GM12892 (cell line): ENCODE measurements around the gene STARD4.

Experiments used
- POLR2A ChIP-seq: IDR thresholded peaks from 2 replicates; pipeline ENCODE4 v1.6.1; 2011; ENCODE audit warnings: low read depth, low read length, control low read depth
- POLR2AphosphoS5 ChIP-seq: IDR thresholded peaks from 2 replicates; pipeline ENCODE4 v1.6.1; 2011; ENCODE audit warnings: low read depth, low read length, control low read depth
- TAF1 ChIP-seq: IDR thresholded peaks from 2 replicates; pipeline ENCODE4 v1.6.1; 2011; ENCODE audit warnings: low read depth, mild to moderate bottlenecking, control low read depth, low read length, borderline replicate concordance

- TF ChIP-seq POLR2AphosphoS5 (no peak), POLR2A (no peak), TAF1 (no peak)
Observed at GRCh38 chr5:111472579-111472978, 39.8 kb downstream of the STARD4 start.
